Neural cell (in vitro differentiated cells): ENCODE measurements around the gene SPATA31D4.

ENCODE experiments used
- EZH2 ChIP-seq: fragments of 200-600, 300-800 bp; shearing (Covaris generic), sonication (generic); IDR thresholded peaks from 2 replicates; pipeline ENCODE4 v1.6.1; 2014; ENCODE audit warnings: antibody characterized with exemption, low read length, borderline replicate concordance, mild to moderate bottlenecking; ENCODE audit not compliant: insufficient read depth, poor library complexity, severe bottlenecking
- TF ChIP-seq, protein P1 (sequence below): IDR thresholded peaks from 2 replicates; pipeline ENCODE4 v1.6.1; 2012; ENCODE audit warnings: borderline replicate concordance

DNA sequence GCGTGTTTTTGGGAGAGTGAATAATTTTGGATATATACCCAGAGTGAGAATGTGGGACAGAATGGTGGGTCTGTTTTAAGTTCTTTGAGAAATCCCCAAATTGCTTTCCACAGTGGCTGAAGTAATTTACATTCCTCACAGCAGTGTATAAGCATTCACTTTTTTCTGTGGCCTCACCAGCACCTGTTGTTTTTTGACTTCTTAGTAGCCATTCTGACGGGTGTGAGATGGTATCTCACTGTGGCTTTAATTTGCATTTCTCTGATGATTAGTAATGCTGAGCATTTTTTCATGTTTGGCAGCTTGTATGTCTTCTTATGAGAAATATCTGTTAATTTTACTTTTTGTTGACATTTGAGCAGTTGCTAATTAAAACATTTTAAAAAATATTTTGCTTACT, 51.0 kb downstream of the SPATA31D4 start:
- no peak for TF ChIP-seq EZH2
- TF ChIP-seq, protein P1, sequence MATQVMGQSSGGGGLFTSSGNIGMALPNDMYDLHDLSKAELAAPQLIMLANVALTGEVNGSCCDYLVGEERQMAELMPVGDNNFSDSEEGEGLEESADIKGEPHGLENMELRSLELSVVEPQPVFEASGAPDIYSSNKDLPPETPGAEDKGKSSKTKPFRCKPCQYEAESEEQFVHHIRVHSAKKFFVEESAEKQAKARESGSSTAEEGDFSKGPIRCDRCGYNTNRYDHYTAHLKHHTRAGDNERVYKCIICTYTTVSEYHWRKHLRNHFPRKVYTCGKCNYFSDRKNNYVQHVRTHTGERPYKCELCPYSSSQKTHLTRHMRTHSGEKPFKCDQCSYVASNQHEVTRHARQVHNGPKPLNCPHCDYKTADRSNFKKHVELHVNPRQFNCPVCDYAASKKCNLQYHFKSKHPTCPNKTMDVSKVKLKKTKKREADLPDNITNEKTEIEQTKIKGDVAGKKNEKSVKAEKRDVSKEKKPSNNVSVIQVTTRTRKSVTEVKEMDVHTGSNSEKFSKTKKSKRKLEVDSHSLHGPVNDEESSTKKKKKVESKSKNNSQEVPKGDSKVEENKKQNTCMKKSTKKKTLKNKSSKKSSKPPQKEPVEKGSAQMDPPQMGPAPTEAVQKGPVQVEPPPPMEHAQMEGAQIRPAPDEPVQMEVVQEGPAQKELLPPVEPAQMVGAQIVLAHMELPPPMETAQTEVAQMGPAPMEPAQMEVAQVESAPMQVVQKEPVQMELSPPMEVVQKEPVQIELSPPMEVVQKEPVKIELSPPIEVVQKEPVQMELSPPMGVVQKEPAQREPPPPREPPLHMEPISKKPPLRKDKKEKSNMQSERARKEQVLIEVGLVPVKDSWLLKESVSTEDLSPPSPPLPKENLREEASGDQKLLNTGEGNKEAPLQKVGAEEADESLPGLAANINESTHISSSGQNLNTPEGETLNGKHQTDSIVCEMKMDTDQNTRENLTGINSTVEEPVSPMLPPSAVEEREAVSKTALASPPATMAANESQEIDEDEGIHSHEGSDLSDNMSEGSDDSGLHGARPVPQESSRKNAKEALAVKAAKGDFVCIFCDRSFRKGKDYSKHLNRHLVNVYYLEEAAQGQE, result no peak
